ENCODE results near the gene ABCB6.

The ABCB6 gene

GRCh38 chr2:219228911-219229304, 10.2 kb upstream of the ABCB6 start:
- peak overlapping the region; percentile 59 for H3K27ac Mint-ChIP-seq
- H3K4me3 Mint-ChIP-seq, result peak overlapping the region; percentile 97 to 98
- H3K4me1 Mint-ChIP-seq, result peaks cover 16 to 35% of the 10 kb centered on the region in 2 donors
- ATAC-seq (replicated peaks), result no peak
- peak; percentile 10 for DNase-seq
- no peaks in the 10 kb centered on the region for H3K27me3 Mint-ChIP-seq
- H3K9me3 Mint-ChIP-seq, result no peaks in the 10 kb centered on the region
- H3K36me3 Mint-ChIP-seq, result peaks cover 32 to 41% of the 10 kb centered on the region in 2 donors

- Mint-ChIP-seq H3K9me3 (no peaks in the 10 kb centered on the region), H3K4me1 (peaks cover 16 to 31% of the 10 kb centered on the region in 2 donors), H3K36me3 (peaks cover 39 to 41% of the 10 kb centered on the region in 2 donors), H3K4me3 (peak overlapping the region; percentile 97 to 98), H3K27ac (peak overlapping the region; percentile 59), H3K27me3 (no peaks in the 10 kb centered on the region)
- DNase-seq (no peak), ATAC-seq (replicated peaks) (no peak)
Measured at GRCh38 chr2:219228041-219228910, 9.5 kb upstream of the ABCB6 start.

- peaks cover 15 to 32% of the 10 kb centered on the region in 2 donors for H3K4me1 Mint-ChIP-seq
- no peaks in the 10 kb centered on the region for H3K9me3 Mint-ChIP-seq
- H3K36me3 Mint-ChIP-seq, result peaks cover 52 to 63% of the 10 kb centered on the region in 2 donors
- ATAC-seq (replicated peaks) (no peak), DNase-seq (no peak)
- H3K27ac Mint-ChIP-seq, result peak overlapping the region; percentile 25
- no peaks in the 10 kb centered on the region for H3K27me3 Mint-ChIP-seq
- no peak overlapping the region for H3K4me3 Mint-ChIP-seq
Measured at GRCh38 chr2:219225350-219225749, 6.6 kb upstream of the ABCB6 start.

- no peak for ATAC-seq (replicated peaks)
- Mint-ChIP-seq H3K4me3 (no peak overlapping the region), H3K4me1 (peaks cover 15 to 46% of the 10 kb centered on the region in 2 donors), H3K27ac (no peak overlapping the region), H3K36me3 (peaks cover 48 to 62% of the 10 kb centered on the region in 2 donors), H3K27me3 (no peaks in the 10 kb centered on the region), H3K9me3 (no peaks in the 10 kb centered on the region)
- no peak for DNase-seq
Measured at GRCh38 chr2:219223831-219224610, 5.3 kb upstream of the ABCB6 start.

- H3K4me1 Mint-ChIP-seq, result peaks cover 14 to 40% of the 10 kb centered on the region in 2 donors
- peaks cover 48 to 58% of the 10 kb centered on the region in 2 donors for H3K36me3 Mint-ChIP-seq
- H3K27me3 Mint-ChIP-seq, result no peaks in the 10 kb centered on the region
Measured at GRCh38 chr2:219221957-219222518, 3.3 kb upstream of the ABCB6 start.

GRCh38 chr2:219220652-219221402, 2.1 kb upstream of the ABCB6 start:
- DNase-seq, result no peak

More at GRCh38 chr2:219221957-219222518, 3.3 kb upstream of the ABCB6 start:
- H3K9me3 Mint-ChIP-seq, result no peaks in the 10 kb centered on the region
- no peak overlapping the region for H3K4me3 Mint-ChIP-seq
- no peak for DNase-seq
- no peak for ATAC-seq (replicated peaks)
- no peak overlapping the region for H3K27ac Mint-ChIP-seq

GRCh38 chr2:219219784-219220532, 1.2 kb upstream of the ABCB6 start:
- no peaks in the 10 kb centered on the region for H3K27me3 Mint-ChIP-seq

More at GRCh38 chr2:219220652-219221402, 2.1 kb upstream of the ABCB6 start:
- Mint-ChIP-seq H3K27ac (no peak overlapping the region), H3K27me3 (no peaks in the 10 kb centered on the region), H3K9me3 (no peaks in the 10 kb centered on the region), H3K4me3 (no peak overlapping the region), H3K36me3 (peaks cover 53 to 63% of the 10 kb centered on the region in 2 donors), H3K4me1 (peaks cover 20 to 47% of the 10 kb centered on the region in 2 donors)
- ATAC-seq (replicated peaks), result no peak

GRCh38 chr2:219218217-219218731, 484 bp downstream of the ABCB6 start:
- Mint-ChIP-seq H3K36me3 (peaks cover 45 to 56% of the 10 kb centered on the region in 2 donors), H3K27me3 (no peaks in the 10 kb centered on the region), H3K27ac (peak overlapping the region; percentile 93), H3K4me1 (peaks cover 21 to 40% of the 10 kb centered on the region in 2 donors), H3K9me3 (no peaks in the 10 kb centered on the region), H3K4me3 (peak overlapping the region; percentile 90 to 95)
- ATAC-seq (replicated peaks), result peak; percentile 52 to 55
- no peak for DNase-seq

More at GRCh38 chr2:219219784-219220532, 1.2 kb upstream of the ABCB6 start:
- H3K27ac Mint-ChIP-seq, result no peak overlapping the region
- peaks cover 46 to 59% of the 10 kb centered on the region in 2 donors for H3K36me3 Mint-ChIP-seq
- ATAC-seq (replicated peaks) (no peak), DNase-seq (no peak)
- H3K4me1 Mint-ChIP-seq, result peaks cover 20 to 43% of the 10 kb centered on the region in 2 donors
- H3K9me3 Mint-ChIP-seq, result no peaks in the 10 kb centered on the region
- peak overlapping the region; percentile 6 to 95 for H3K4me3 Mint-ChIP-seq

GRCh38 chr2:219216535-219216915, 2.2 kb downstream of the ABCB6 start:
- no peaks in the 10 kb centered on the region for H3K9me3 Mint-ChIP-seq
- H3K36me3 Mint-ChIP-seq, result peaks cover 49 to 59% of the 10 kb centered on the region in 2 donors
- no peaks in the 10 kb centered on the region for H3K27me3 Mint-ChIP-seq
- H3K27ac Mint-ChIP-seq, result peak overlapping the region; percentile 37
- peak overlapping the region; percentile 64 to 95 for H3K4me3 Mint-ChIP-seq
- ATAC-seq (replicated peaks), result no peak
- H3K4me1 Mint-ChIP-seq, result peaks cover 21 to 50% of the 10 kb centered on the region in 2 donors
- DNase-seq, result no peak

- Mint-ChIP-seq H3K36me3 (peaks cover 47 to 57% of the 10 kb centered on the region in 2 donors), H3K9me3 (no peaks in the 10 kb centered on the region), H3K27ac (no peak overlapping the region), H3K4me1 (peaks cover 21 to 54% of the 10 kb centered on the region in 2 donors), H3K4me3 (peak overlapping the region in 1 of 2 donors; percentile 32), H3K27me3 (no peaks in the 10 kb centered on the region)
- no peak for ATAC-seq (replicated peaks)
- no peak for DNase-seq
Measured at GRCh38 chr2:219215871-219216534, 2.8 kb downstream of the ABCB6 start.

- H3K4me3 Mint-ChIP-seq, result no peak overlapping the region
- no peak for ATAC-seq (replicated peaks)
- peaks cover 46 to 48% of the 10 kb centered on the region in 2 donors for H3K36me3 Mint-ChIP-seq
- DNase-seq, result no peak
- H3K27me3 Mint-ChIP-seq, result no peaks in the 10 kb centered on the region
- H3K9me3 Mint-ChIP-seq, result no peaks in the 10 kb centered on the region
- H3K4me1 Mint-ChIP-seq, result peaks cover 20 to 47% of the 10 kb centered on the region in 2 donors
- no peak overlapping the region for H3K27ac Mint-ChIP-seq
Measured at GRCh38 chr2:219214786-219215185, 4.0 kb downstream of the ABCB6 start.

- ATAC-seq (replicated peaks) (no peak), DNase-seq (no peak)
- H3K9me3 Mint-ChIP-seq, result no peaks in the 10 kb centered on the region
- no peak overlapping the region for H3K4me3 Mint-ChIP-seq
- H3K27ac Mint-ChIP-seq, result peak overlapping the region; percentile 6
- H3K27me3 Mint-ChIP-seq, result no peaks in the 10 kb centered on the region
- H3K36me3 Mint-ChIP-seq, result peaks cover 45% of the 10 kb centered on the region in 2 donors
- H3K4me1 Mint-ChIP-seq, result peaks cover 21 to 44% of the 10 kb centered on the region in 2 donors
Measured at GRCh38 chr2:219214141-219214540, 4.6 kb downstream of the ABCB6 start.

Measured in stimulated activated naive B cell treated with anti-CD40 and anti-IgM and Interleukin-4, amounts not matched to agents 10 μg/mL and 1 μg/mL and 100 μg/mL, for 72 hours (primary cell).